GM12875 (cell line): ENCODE results near the gene ARL2.

Experiments used
- H3K4me3 ChIP-seq: one replicate; pipeline ENCODE4 v1.5.1; 2011; ENCODE audit warnings: low read depth, low read length, control low read depth
- CTCF ChIP-seq: IDR thresholded peaks from 2 replicates; pipeline ENCODE4 v1.5.1; 2011; ENCODE audit warnings: low read depth, mild to moderate bottlenecking, control low read depth, inconsistent platforms, low read length, moderate library complexity, borderline replicate concordance; ENCODE audit not compliant: insufficient read depth

Gene ARL2

GRCh38 chr11:65013888-65014725 is at the start of gene ARL2:
Gene ARL2 (plus strand): TSS chr11:65014160. CDS start chr11:65014208, 48 bp downstream.
- peak; percentile 92 for TF ChIP-seq CTCF
- H3K4me3 ChIP-seq: peak within 1 kb of the TSS; percentile 87

GRCh38 chr11:64967375-64967774 is 46.6 kb upstream of the ARL2 start:
- TF ChIP-seq CTCF: no peak
- H3K4me3 ChIP-seq: no peak overlapping the region

GRCh38 chr11:64969209-64969608 is 44.8 kb upstream of the ARL2 start:
- H3K4me3 ChIP-seq: no peak overlapping the region
- no peak for TF ChIP-seq CTCF

- TF ChIP-seq CTCF: no peak
- H3K4me3 ChIP-seq: no peak overlapping the region
Measured at GRCh38 chr11:64970731-64971151, 43.2 kb upstream of the ARL2 start.

- TF ChIP-seq CTCF: no peak
- peak within 1 kb of the TSS; percentile 36 for H3K4me3 ChIP-seq
Measured at GRCh38 chr11:64971421-64972233, 42.3 kb upstream of the ARL2 start, which contains the start of gene MAJIN. Gene MAJIN (minus strand): TSS chr11:64972108. CDS start chr11:64959405, 12,703 bp downstream.

GRCh38 chr11:64974124-64974523 is 39.8 kb upstream of the ARL2 start:
- H3K4me3 ChIP-seq: no peak overlapping the region
- no peak for TF ChIP-seq CTCF
